IPS-15b (cell line): ENCODE data around the gene FABP3.

Experiments
- H3K27me3 ChIP-seq: one replicate; pipeline ENCODE4 v1.6.1; 2013; ENCODE audit warnings: low read length; ENCODE audit not compliant: control insufficient read depth, insufficient read depth
- H3K36me3 ChIP-seq: one replicate; pipeline ENCODE4 v1.6.1; 2013; ENCODE audit warnings: low read length; ENCODE audit not compliant: control insufficient read depth, insufficient read depth
- H3K4me1 ChIP-seq: one replicate; pipeline ENCODE4 v1.6.1; 2013; ENCODE audit warnings: mild to moderate bottlenecking, low read length; ENCODE audit not compliant: control insufficient read depth, insufficient read depth
- H3K4me3 ChIP-seq: one replicate; pipeline ENCODE4 v1.5.1; 2013; ENCODE audit warnings: low read depth, low read length
- H3K9ac ChIP-seq: one replicate; pipeline ENCODE4 v1.6.1; 2013; ENCODE audit warnings: low read depth, mild to moderate bottlenecking, low read length
- H3K9me3 ChIP-seq: one replicate; pipeline ENCODE4 v1.6.1; 2013; ENCODE audit warnings: mild to moderate bottlenecking, low read length; ENCODE audit not compliant: control insufficient read depth, insufficient read depth

Gene FABP3

DNA sequence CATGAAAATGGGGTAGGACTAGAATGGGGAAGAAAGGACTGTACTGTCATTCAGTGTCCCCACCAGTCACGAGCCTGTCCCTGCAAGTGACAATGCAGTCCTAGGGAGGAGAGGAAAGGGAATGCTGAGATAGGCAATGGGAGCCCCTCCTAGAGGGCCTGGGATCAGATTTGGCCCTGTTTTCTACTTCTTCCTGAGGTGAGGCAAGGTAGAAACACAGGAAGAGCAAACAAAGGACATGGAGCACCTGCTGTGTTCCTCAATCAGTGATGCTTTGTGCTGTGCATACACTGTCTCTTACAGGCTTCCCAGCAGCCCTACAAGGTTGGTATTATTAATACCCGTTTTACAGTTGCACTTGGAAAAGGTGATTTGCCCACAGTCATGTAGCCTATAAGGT, 6.1 kb downstream of the FABP3 start:
- Histone ChIP-seq H3K9ac (no peak overlapping the region), H3K4me1 (peaks cover 3% of the 10 kb centered on the region), H3K4me3 (no peak overlapping the region), H3K36me3 (peaks cover 21% of the 10 kb centered on the region), H3K27me3 (no peaks in the 10 kb centered on the region), H3K9me3 (no peaks in the 10 kb centered on the region)

DNA sequence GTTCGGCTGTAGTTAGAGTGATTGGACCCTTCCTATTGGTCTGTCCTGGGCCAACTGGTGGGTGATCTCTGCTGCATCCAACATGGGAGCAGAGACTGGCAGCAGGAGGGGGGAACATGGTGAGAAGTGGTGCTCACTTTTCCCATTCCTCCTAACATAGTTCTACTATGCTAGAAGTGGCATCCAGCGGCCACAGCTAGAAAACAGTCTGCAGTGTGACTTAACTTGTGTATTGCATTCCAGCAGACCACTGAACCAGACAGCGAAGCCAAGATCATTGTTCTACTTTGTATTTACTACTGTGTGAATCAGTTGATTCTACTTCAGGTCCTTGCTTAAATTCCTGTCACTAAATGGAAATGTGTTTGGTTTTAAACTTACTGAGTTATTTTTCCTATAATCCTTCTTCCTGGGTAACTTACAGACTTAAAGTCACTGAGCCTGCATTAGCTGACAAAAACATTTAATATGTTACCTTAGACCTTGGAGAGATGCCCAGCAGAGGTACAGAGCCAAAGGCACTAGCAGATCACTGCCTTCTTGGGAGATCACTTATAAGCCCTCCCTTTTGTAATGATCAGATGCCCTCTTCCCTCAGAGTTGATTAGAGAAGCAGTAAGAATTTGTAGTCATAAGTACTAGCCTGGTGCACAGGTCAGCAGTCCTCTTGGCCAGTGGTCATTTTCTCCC, 8.2 kb downstream of the FABP3 start:
- Histone ChIP-seq H3K36me3 (peaks cover 25% of the 10 kb centered on the region), H3K27me3 (no peaks in the 10 kb centered on the region), H3K4me1 (peaks cover 3% of the 10 kb centered on the region), H3K4me3 (no peak overlapping the region), H3K9ac (no peak overlapping the region), H3K9me3 (no peaks in the 10 kb centered on the region)

DNA sequence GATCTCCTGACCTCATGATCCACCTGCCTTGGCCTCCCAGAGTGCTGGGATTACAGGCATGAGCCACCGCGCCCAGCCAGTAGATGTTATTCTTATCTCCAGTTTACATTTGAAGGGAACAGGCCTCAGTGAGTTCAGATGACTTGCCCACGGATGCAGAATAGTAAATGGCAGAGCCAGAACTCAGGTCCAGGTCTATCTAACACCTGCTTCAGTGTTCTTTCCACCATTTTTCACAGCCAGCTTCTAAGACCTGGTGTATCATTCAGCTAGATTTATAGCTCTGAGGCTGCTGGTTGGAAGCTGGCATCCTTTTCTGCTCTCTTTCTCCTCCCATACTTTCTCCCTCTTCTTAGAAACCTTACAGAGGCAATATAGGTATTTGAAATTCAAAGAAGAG, 10.8 kb downstream of the FABP3 start:
- no peaks in the 10 kb centered on the region for H3K27me3 ChIP-seq
- no peak overlapping the region for H3K4me3 ChIP-seq
- no peak overlapping the region for H3K9ac ChIP-seq
- peaks cover 3% of the 10 kb centered on the region for H3K4me1 ChIP-seq
- no peaks in the 10 kb centered on the region for H3K9me3 ChIP-seq
- H3K36me3 ChIP-seq = peaks cover 21% of the 10 kb centered on the region

DNA sequence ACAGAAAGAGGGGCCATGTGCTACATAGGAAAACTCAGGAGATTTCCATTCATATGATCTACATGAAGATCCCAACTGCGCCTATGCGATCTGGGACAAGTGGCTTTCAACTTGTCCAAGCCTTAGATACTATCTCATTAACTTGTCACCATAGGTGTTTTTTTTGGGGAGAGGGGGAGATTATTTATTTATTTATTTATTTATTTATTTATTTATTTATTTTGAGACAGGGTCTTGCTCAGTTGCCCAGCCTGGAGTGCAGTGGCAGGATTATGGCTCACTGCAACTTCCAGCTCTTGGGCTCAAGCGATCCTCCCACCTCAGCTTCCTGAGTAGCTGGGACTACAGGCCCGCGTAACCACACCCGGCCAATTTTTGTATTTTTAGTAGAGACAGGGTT, 11.3 kb downstream of the FABP3 start:
- H3K9ac ChIP-seq = no peak overlapping the region
- peaks cover 3% of the 10 kb centered on the region for H3K4me1 ChIP-seq
- H3K4me3 ChIP-seq = no peak overlapping the region
- H3K36me3 ChIP-seq = peaks cover 21% of the 10 kb centered on the region
- H3K9me3 ChIP-seq = no peaks in the 10 kb centered on the region
- H3K27me3 ChIP-seq = no peaks in the 10 kb centered on the region

DNA sequence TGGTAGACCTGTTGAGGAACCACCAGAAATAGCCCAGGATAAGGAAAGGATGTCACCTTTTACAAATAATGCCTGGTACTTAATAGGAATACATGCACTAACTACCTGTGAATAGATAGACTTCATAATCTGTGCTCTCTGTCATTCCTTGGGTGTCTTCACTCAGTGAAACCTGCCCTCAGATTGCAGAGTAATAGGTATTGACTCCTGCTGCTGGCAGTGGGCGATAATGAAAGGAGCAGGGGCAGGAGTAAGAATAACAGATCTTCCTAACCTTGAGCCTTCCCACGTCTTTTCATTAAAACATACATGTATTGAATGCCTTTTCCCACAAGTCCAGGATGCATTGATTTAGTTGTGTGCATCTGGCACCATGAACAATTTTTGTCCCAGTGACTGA, 16.4 kb downstream of the FABP3 start:
- Histone ChIP-seq H3K9ac (no peak overlapping the region), H3K36me3 (peaks cover 9% of the 10 kb centered on the region), H3K4me3 (no peak overlapping the region), H3K27me3 (no peaks in the 10 kb centered on the region), H3K4me1 (no peaks in the 10 kb centered on the region), H3K9me3 (no peaks in the 10 kb centered on the region)

DNA sequence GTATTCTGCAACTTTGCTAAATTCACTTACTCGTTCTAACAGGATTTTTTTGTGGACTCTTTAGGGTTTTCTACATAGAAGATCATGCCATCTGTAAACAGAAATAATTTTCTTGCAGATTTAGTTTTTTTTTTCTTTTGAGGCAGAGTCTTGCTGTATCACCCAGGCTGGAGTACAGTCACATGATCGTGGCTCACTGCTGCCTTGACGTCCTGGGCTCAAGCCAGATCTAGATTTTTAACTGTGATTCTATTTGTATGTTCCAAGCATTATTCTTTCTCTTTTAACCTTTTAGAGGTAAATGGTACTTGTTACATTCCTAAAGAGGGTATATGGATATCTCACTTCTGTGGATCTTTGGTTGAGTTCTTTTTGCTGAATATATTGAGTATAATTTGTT, 18.6 kb downstream of the FABP3 start:
- Histone ChIP-seq H3K9ac (no peak overlapping the region), H3K27me3 (no peaks in the 10 kb centered on the region), H3K4me3 (no peak overlapping the region), H3K4me1 (no peaks in the 10 kb centered on the region), H3K9me3 (no peaks in the 10 kb centered on the region), H3K36me3 (peaks cover 8% of the 10 kb centered on the region)

DNA sequence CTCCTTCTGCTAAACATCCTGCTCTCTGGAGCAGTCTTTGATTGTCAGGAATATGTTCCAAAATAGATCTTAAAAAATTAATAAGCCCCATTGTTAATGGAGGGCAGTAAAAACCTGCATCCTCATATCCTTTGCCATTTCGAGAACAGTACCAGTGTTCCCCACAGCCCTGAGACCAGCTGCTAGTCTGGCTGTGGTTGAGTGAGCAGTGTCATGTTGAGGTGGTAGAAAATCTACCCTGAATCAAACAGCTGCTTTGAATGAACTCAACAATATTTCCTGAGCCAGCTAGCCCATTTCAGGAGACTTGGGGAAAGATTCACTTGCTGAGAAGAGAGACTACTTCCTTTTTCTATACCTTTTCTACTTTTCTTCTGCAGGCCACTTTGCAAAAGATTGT, 24.4 kb downstream of the FABP3 start:
- Histone ChIP-seq H3K27me3 (no peaks in the 10 kb centered on the region), H3K4me3 (no peak overlapping the region), H3K36me3 (peaks cover 13% of the 10 kb centered on the region), H3K4me1 (no peaks in the 10 kb centered on the region), H3K9me3 (no peaks in the 10 kb centered on the region), H3K9ac (no peak overlapping the region)

DNA sequence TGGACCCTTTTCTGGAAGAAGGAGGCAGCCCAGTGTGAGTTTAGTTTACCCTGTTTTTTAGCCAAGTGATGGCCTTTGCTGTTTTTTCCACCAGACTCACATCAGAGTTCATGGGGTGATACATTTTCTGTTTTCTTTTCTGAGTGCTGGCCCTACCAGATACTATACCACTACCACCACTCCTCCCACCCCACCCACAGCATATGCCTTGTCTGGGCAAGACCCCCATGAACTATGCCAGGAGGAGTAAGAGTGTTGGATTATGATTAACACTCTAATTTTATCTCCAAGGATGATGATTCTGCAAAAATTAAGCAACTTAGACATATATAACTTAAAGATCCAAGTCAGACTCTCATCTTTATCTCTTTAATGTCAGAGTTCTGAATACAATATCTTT, 26.1 kb downstream of the FABP3 start:
- Histone ChIP-seq H3K4me3 (no peak overlapping the region), H3K4me1 (no peaks in the 10 kb centered on the region), H3K9me3 (no peaks in the 10 kb centered on the region), H3K36me3 (peaks cover 12% of the 10 kb centered on the region), H3K9ac (no peak overlapping the region), H3K27me3 (no peaks in the 10 kb centered on the region)

DNA sequence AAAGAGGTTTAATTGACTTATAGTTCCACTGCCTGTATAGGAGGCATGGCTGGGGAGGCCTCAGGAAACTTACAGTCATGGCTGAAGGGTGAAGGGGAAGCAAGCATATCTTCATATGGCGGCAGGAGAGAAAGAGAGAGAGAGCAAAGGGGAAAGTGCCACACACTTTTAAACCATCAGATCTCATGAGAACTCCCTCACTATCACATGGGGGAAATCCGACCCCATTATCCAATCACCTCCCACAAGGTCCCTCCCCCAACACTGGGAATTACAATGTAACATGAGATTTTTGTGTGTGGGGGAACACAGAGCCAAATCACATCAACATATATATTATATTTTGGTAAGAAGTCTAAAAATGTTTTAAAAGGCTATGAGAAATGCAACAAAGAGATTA, 27.2 kb downstream of the FABP3 start:
- Histone ChIP-seq H3K36me3 (peaks cover 5% of the 10 kb centered on the region), H3K4me3 (no peak overlapping the region), H3K27me3 (no peaks in the 10 kb centered on the region)

DNA sequence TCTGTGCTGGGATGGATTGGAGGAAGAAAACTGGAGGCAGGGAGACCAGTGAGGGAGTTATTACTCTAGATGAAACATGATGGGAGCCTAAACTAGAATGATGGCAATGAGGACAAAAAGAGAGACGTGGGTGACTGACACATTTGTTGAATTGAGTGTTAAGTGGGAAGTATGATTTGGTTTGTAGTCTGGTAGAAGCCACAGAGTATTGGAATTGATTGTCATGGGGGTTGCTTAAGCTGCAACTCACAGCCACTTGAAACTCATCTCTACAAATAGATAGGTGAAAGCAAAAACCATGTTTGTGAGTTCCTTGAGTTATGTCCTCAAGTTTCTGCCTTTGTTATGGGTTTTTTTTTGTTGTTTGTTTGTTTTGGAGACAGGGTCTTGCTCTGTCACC, 28.4 kb downstream of the FABP3 start:
- H3K9ac ChIP-seq = no peak overlapping the region
- H3K4me1 ChIP-seq = no peaks in the 10 kb centered on the region
- peaks cover 5% of the 10 kb centered on the region for H3K36me3 ChIP-seq
- H3K4me3 ChIP-seq = no peak overlapping the region
- no peaks in the 10 kb centered on the region for H3K9me3 ChIP-seq
- no peaks in the 10 kb centered on the region for H3K27me3 ChIP-seq

More for the DNA sequence above, 27.2 kb downstream of the FABP3 start:
- no peak overlapping the region for H3K9ac ChIP-seq
- no peaks in the 10 kb centered on the region for H3K9me3 ChIP-seq
- no peaks in the 10 kb centered on the region for H3K4me1 ChIP-seq

DNA sequence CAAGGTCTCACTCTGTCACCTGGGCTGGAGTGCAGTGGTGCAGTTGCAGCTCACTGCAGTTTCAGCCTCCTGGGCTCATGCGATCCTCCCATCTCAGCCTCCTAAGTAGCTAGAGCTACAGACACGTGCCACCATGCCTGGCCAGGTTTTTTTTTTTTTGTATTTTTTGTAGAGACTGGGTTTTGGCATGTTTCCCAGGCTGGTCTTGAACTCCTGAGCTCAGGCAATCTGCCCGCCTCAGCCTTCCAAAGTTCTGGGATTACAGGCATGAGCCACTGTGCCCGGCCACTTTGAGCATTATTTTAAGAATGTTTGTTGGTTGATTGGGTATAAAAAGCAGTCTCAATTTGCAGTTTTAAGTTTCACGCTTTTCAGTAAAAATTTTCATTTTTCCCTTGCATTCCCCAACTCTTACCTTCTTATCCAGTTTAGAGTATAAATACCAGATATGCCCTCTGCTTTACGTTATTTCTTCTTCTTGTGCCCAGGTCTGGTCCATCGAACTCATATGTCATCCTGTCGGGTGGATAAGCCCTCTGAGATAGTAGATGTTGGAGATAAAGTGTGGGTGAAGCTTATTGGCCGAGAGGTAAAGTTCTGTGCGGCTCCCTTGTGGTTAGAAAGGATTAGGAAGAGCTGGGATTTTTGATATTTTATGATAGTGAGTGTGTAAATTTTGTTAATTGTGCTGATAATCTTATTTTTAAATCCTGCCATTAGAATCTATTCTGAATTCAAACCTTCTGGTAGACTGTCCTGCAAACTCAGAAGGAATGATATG, 36.0 kb downstream of the FABP3 start:
- H3K36me3 ChIP-seq = no peaks in the 10 kb centered on the region
- no peaks in the 10 kb centered on the region for H3K4me1 ChIP-seq
- no peaks in the 10 kb centered on the region for H3K27me3 ChIP-seq
- no peak overlapping the region for H3K9ac ChIP-seq
- no peaks in the 10 kb centered on the region for H3K9me3 ChIP-seq
- H3K4me3 ChIP-seq = no peak overlapping the region

DNA sequence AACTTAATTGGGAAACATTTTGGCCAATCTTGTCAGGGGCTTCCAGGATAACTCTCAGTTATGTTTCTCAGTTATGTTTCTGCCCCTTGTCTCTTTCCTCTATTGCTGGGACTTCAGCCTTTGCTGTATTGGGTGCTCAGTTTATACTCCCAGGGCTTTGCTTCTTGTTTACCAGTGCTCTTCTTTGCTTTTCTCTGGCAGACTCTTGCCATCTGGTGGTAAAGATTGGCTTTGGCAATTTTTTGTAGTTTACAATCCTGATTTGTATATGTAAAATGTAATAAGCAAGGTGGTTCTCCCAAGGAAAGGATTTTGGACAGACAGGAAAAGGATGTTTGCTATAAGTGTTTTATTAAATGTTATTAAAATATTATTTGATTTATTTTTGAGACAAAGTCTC, 37.9 kb downstream of the FABP3 start:
- Histone ChIP-seq H3K27me3 (no peaks in the 10 kb centered on the region), H3K9me3 (no peaks in the 10 kb centered on the region), H3K9ac (no peak overlapping the region), H3K36me3 (no peaks in the 10 kb centered on the region), H3K4me3 (no peak overlapping the region), H3K4me1 (no peaks in the 10 kb centered on the region)
